ENCODE data around the gene KRTAP9-8. TPM values are rescaled to one million over a fixed set of nuclear protein-coding genes. Genes with fewer than 3 reads are reported as not detected.

Gene KRTAP9-8
- total and polyA plus RNA-seq, 2 of the 13 experiments (the other 11 are each of a cell fraction or from before 2014, with no cell fraction given), result not detected

GRCh38 chr17:41258406-41258805 is 20.6 kb downstream of the KRTAP9-8 start:
- Histone ChIP-seq H3K4me2 (ENCODE audit: low read depth, low read length) (no peak overlapping the region), H4K20me1 (ENCODE audit: insufficient read depth, low read length) (no peaks in the 10 kb centered on the region), H3K27ac (ENCODE audit: extremely low read length, insufficient read depth, low read length) (no peak overlapping the region), H3K9ac (ENCODE audit: insufficient read depth, low read depth, low read length) (no peak overlapping the region), H3K27me3 (ENCODE audit: control insufficient read depth in 1 of 2, insufficient read depth in 2 of 2, low read length in 2 of 2) (peaks cover 0 to 8% of the 10 kb centered on the region in 2 experiments; a peak in 2 of 5 replicates), H2AFZ (ENCODE audit: low read length) (no peak overlapping the region), H3K4me1 (ENCODE audit: insufficient read depth, low read length) (no peaks in the 10 kb centered on the region), H3K36me3 (replicated peaks in 1 of 2; ENCODE audit: control insufficient read depth in 1 of 2, insufficient read depth in 2 of 2, low read length in 2 of 2) (no peaks in the 10 kb centered on the region), H3K9me3 (ENCODE audit: low read length) (no peaks in the 10 kb centered on the region), H3K4me3 (replicated peaks in 1 of 3; ENCODE audit: insufficient read depth in 1 of 3, low read depth in 2 of 3, low read length in 3 of 3) (no peak overlapping the region), H3K79me2 (ENCODE audit: insufficient read depth, low read length) (no peaks in the 10 kb centered on the region)
- DNase-seq (ENCODE audit: low spot score), result no peak
- no peak for ATAC-seq
- in situ Hi-C loops (cut with HindIII; ENCODE audit: extremely low pct_ligation_motif_present, low pct_unique_long_range_greater_than_20kb), result no loop called here
- POLR2A ChIA-PET, result no interaction called here
- intact Hi-C loops (cut with micrococcal nuclease; ENCODE audit: unreplicated experiment), result no loop called here
- FAIRE-seq, result no peak
- no TSS peak for BruUV-seq (replicated peaks)
- CTCF ChIA-PET (ENCODE audit: low intra/inter-chr PET ratio, low total read pairs), result no interaction called here
- TF ChIP-seq AGO2 (optimal IDR thresholded peaks at IDR 0.05; ENCODE audit: low read depth, low read length), result no peak
- no peak for TF ChIP-seq SRF (IDR thresholded peaks at IDR 0.05; ENCODE audit: low read depth, low read length)
- no peak for TF ChIP-seq BORCS8-MEF2B (CRISPR knock-in tag; IDR thresholded peaks at IDR 0.05)
- TF ChIP-seq JUNB (CRISPR knock-in tag; IDR thresholded peaks at IDR 0.05; ENCODE audit: borderline replicate concordance), result no peak
- TF ChIP-seq ETV6 (CRISPR knock-in tag; conservative IDR thresholded peaks at IDR 0.05), result no peak
- no peak for TF ChIP-seq BHLHE40 (IDR thresholded peaks at IDR 0.05; ENCODE audit: low read length)
- TF ChIP-seq, protein P1, sequence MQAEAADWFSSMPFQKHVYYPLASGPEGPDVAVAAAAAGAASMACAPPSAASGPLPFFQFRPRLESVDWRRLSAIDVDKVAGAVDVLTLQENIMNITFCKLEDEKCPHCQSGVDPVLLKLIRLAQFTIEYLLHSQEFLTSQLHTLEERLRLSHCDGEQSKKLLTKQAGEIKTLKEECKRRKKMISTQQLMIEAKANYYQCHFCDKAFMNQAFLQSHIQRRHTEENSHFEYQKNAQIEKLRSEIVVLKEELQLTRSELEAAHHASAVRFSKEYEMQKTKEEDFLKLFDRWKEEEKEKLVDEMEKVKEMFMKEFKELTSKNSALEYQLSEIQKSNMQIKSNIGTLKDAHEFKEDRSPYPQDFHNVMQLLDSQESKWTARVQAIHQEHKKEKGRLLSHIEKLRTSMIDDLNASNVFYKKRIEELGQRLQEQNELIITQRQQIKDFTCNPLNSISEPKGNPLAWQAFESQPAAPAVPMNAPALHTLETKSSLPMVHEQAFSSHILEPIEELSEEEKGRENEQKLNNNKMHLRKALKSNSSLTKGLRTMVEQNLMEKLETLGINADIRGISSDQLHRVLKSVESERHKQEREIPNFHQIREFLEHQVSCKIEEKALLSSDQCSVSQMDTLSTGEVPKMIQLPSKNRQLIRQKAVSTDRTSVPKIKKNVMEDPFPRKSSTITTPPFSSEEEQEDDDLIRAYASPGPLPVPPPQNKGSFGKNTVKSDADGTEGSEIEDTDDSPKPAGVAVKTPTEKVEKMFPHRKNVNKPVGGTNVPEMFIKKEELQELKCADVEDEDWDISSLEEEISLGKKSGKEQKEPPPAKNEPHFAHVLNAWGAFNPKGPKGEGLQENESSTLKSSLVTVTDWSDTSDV (CRISPR knock-in tag; IDR thresholded peaks at IDR 0.05), result no peak
- TF ChIP-seq, protein P2, sequence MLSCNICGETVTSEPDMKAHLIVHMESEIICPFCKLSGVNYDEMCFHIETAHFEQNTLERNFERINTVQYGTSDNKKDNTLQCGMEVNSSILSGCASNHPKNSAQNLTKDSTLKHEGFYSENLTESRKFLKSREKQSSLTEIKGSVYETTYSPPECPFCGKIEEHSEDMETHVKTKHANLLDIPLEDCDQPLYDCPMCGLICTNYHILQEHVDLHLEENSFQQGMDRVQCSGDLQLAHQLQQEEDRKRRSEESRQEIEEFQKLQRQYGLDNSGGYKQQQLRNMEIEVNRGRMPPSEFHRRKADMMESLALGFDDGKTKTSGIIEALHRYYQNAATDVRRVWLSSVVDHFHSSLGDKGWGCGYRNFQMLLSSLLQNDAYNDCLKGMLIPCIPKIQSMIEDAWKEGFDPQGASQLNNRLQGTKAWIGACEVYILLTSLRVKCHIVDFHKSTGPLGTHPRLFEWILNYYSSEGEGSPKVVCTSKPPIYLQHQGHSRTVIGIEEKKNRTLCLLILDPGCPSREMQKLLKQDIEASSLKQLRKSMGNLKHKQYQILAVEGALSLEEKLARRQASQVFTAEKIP (CRISPR knock-in tag; IDR thresholded peaks at IDR 0.05; ENCODE audit: borderline replicate concordance), result no peak
- TF ChIP-seq ZNF766 (CRISPR knock-in tag; IDR thresholded peaks at IDR 0.05; ENCODE audit: borderline replicate concordance), result no peak
- no peak for TF ChIP-seq NFIC (IDR thresholded peaks at IDR 0.05; ENCODE audit: low read length)
- TF ChIP-seq, protein P3, sequence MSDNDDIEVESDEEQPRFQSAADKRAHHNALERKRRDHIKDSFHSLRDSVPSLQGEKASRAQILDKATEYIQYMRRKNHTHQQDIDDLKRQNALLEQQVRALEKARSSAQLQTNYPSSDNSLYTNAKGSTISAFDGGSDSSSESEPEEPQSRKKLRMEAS (IDR thresholded peaks at IDR 0.05), result no peak
- no peak for TF ChIP-seq DMTF1 (CRISPR knock-in tag; IDR thresholded peaks at IDR 0.05)
- TF ChIP-seq, protein P4, sequence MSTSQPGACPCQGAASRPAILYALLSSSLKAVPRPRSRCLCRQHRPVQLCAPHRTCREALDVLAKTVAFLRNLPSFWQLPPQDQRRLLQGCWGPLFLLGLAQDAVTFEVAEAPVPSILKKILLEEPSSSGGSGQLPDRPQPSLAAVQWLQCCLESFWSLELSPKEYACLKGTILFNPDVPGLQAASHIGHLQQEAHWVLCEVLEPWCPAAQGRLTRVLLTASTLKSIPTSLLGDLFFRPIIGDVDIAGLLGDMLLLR (CRISPR knock-in tag; IDR thresholded peaks at IDR 0.05), result no peak
- TF ChIP-seq MED13 (CRISPR knock-in tag; IDR thresholded peaks at IDR 0.05), result no peak
- TF ChIP-seq, protein P5, sequence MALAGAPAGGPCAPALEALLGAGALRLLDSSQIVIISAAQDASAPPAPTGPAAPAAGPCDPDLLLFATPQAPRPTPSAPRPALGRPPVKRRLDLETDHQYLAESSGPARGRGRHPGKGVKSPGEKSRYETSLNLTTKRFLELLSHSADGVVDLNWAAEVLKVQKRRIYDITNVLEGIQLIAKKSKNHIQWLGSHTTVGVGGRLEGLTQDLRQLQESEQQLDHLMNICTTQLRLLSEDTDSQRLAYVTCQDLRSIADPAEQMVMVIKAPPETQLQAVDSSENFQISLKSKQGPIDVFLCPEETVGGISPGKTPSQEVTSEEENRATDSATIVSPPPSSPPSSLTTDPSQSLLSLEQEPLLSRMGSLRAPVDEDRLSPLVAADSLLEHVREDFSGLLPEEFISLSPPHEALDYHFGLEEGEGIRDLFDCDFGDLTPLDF (CRISPR knock-in tag; IDR thresholded peaks at IDR 0.05), result no peak
